Fibroblast of villous mesenchyme (primary cell): ENCODE results near the gene ABR. TPM values are rescaled to one million over a fixed set of nuclear protein-coding genes. Genes with fewer than 3 reads are reported as not detected.

Source experiments
- DNase-seq: peaks from one replicate; pipeline ENCODE4 v3.0.0-alpha.2; 2010; ENCODE audit warnings: low read depth
- H3K4me3 ChIP-seq: 2 replicates; pipeline ENCODE4 v1.5.1; 2011; ENCODE audit warnings: low read depth, mild to moderate bottlenecking, low read length
- total RNA-seq: library from RNA; depleted of rRNA; stranded (reverse); fragments of >200 nt; gene quantifications from 2 replicates; pipeline ENCODE4 v1.2.3, GENCODE V29; 2012
- TF ChIP-seq, protein P1 (sequence below): IDR thresholded peaks from 2 replicates; pipeline ENCODE4 v1.5.1; 2012; ENCODE audit warnings: low read depth, mild to moderate bottlenecking, low read length; ENCODE audit not compliant: insufficient read depth

Gene ABR
- total RNA-seq, 1 donor: 51.8 TPM

DNA sequence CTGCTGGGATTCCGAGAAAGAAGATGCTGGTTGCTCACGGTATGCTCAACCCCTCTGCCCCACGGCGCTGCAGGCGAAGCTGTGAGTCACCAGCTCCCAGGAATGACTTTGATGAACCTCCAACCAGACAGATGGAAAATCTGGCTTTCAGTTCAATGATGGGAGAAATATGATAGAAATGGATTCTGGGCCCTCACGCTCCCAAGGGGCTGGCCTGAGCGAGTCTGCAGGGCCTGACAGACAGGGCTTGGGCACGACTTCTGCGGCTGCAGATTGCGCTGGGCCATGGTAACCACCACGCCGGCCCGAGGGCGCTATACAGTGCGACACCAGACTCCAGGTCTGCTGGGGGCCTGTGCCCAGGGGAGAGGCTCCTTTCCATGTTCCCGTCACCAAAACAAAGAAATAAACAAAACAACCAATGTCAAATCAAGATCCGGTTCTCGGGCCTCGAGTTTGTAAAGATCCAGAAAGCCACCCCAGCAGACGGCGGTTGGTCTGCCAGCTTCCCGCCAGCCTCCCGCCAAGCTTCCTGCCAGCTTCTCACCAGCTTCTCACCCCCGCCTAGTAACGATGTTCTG lies 11.1 kb upstream of the ABR start:
- TF ChIP-seq, protein P1, sequence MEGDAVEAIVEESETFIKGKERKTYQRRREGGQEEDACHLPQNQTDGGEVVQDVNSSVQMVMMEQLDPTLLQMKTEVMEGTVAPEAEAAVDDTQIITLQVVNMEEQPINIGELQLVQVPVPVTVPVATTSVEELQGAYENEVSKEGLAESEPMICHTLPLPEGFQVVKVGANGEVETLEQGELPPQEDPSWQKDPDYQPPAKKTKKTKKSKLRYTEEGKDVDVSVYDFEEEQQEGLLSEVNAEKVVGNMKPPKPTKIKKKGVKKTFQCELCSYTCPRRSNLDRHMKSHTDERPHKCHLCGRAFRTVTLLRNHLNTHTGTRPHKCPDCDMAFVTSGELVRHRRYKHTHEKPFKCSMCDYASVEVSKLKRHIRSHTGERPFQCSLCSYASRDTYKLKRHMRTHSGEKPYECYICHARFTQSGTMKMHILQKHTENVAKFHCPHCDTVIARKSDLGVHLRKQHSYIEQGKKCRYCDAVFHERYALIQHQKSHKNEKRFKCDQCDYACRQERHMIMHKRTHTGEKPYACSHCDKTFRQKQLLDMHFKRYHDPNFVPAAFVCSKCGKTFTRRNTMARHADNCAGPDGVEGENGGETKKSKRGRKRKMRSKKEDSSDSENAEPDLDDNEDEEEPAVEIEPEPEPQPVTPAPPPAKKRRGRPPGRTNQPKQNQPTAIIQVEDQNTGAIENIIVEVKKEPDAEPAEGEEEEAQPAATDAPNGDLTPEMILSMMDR: no peak
- H3K4me3 ChIP-seq: no peak overlapping the region
- DNase-seq: no peak

DNA sequence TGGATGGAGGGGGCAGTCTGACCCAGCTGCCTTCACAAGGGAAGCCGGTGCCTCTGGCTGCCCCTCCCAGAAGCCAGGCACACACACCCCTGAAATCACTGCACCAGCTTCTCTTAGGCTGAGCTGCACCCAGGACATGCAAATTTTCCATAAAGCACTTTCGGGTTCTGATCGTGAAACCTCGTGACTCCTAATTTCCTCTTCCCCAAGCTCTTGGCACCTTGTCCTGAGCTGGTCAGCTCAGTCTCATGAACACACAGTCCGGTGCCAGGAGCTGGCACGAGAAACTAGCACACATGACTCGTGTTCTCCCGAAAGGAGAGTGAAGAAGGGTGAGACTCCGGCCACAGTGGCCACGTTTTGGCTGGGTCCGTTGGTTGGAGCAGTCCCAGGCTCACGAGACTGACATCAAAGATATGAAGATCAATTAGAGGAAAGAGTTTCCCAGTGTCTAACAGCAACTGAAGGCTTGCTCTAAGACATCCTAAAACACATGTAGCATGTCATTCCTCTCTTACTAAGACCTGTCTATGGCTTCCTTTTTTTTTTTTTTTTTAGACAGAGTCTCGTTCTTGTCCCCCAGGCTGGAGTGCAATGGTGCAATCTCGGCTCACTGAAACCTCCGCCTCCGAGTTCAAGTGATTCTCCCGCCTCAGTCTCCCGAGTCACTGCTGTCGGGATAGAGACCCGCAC lies 9.2 kb upstream of the ABR start:
- TF ChIP-seq, protein P1: no peak
- DNase-seq: peak; percentile 36
- H3K4me3 ChIP-seq: no peak overlapping the region

DNA sequence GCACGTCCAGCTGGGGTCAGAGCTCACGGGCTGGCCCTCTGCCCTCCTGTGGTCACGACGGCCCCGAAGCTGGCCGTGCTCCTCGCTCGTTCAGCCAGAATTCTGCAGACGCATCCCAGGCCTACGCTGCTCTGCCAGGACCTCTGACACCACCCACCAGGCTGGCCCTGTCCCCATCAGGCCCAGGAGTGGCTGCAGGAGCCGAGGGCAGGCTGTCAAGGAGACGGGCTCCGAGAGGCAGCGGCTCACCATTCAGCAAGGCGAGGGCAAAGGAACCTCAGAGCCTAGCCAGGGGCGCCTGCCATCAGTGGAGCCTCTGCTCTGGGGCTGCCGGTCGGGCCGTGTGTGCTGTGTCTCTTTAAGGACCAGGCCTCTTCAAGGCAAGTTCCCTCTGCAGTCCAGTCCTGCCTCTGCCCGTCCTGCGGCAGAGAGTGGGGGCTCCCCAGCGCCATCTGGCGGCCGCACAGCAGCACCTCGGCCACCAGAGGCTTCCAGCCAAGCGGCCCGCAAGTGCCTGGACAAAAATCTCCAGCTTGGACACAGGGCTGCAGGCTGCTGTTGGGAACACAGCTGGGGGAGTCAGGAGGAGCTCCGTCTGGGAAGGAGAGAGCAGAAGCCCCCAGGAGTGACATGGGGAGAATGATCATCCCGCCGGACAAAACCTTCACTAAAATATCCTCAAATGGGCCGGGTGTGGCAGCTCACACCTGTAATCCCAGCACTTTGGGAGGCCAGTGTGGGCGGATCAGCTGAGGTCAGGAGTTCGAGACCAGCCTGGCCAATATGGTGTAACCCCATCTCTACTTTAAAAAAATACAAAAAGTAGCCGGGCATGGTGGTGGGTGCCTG lies 7.4 kb upstream of the ABR start:
- TF ChIP-seq, protein P1: peak; percentile 98
- no peak overlapping the region for H3K4me3 ChIP-seq
- DNase-seq: peak; percentile 85

DNA sequence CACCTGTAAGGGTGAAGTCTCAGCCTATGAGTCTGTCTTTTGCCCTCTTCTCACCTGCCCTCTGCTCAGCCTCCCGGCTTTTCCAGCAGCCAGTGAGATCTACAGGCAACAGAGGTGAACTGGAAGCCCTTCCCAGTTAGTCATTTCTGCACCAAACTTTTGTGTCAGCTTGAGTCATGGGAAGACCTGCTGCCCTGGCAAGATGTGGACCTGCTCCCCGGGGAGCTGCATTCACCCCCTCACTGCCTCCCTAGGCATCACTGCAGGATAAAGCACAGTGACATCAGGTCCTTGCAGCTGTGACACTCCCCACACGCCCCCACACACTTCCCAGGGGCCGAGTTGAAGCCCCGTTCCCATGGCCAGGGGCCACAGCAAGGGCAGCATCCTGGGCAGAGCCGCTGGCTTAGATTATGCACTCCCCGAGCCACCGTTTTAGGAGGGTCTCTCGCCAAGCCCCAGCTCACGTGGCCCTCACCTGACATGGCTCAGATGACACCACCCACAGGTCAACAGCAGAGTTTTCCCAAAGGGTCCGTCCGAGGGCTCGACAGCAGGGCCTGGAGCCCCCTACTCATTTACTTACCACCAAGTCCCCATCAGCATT lies 6.5 kb upstream of the ABR start:
- TF ChIP-seq, protein P1: no peak
- no peak overlapping the region for H3K4me3 ChIP-seq
- DNase-seq: no peak

DNA sequence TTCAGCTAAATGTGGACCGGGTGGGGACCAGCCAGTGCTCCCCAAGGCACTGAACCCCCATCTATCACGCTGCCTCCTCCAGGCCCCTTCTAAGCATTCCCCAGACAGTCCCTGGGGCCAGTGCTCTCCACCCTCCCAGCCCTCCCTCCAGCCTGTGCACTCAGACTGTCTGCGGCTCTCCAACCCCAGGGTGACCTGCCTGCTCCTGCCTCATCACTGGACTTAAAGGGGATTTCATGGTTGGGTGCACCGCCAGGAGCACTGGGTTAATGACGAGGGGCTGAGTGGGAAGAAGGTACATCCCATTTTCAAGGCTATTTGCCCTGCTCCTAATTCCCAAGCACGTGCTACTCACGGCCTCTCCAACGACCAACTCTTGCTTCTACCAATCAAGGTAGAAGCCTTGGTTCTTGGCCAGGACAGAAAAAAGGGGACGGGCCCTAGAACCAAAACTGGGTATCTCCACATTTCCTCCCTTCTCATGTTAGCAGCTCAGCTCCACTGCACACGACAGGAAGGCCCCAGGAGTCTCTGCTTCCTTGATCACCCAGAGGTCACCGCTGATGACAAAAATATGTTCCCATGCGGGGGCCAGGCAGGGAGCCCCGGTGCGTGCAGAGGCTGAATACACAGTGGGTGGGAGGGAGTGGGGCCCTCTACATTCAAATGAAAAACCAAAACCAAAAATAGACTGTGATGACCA lies 3.5 kb upstream of the ABR start:
- DNase-seq: no peak
- TF ChIP-seq, protein P1: no peak
- no peak overlapping the region for H3K4me3 ChIP-seq

DNA sequence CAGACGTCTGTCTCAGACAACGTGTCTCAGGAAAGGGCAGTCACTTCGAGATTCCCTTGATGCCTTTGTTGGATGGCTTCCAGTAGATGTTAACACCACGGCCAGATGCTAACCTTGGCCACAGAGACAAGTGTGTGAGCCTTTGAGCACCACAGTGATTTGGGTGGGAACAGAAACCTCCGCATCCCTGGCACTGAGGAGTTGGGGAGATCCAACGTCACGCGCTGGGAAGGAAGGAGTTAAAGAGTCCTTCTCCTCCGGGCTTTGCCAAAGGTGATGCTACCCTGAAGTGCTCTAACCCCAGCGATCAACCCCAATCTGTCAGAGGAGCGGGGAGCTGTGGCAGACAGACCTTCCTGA lies 3.0 kb upstream of the ABR start:
- H3K4me3 ChIP-seq: no peak overlapping the region
- DNase-seq: no peak
- TF ChIP-seq, protein P1: no peak
